Endodermal cell (in vitro differentiated cells): ENCODE results near the gene KCNK3. TPM values are rescaled to one million over a fixed set of nuclear protein-coding genes. Genes with fewer than 3 reads are reported as not detected.

Experiments
- DNase-seq: peaks from one replicate; pipeline ENCODE4 v3.0.0-alpha.2; 2017
- H3K27ac ChIP-seq: 2 replicates; pipeline ENCODE4 v1.5.1; 2013; ENCODE audit warnings: mild to moderate bottlenecking, low read depth, low read length, moderate library complexity
- H3K27me3 ChIP-seq: 2 replicates; pipeline ENCODE4 v1.6.1; 2013; ENCODE audit warnings: mild to moderate bottlenecking, low read length, moderate library complexity; ENCODE audit not compliant: insufficient read depth, control insufficient read depth, poor library complexity, severe bottlenecking
- H3K36me3 ChIP-seq: 2 replicates; pipeline ENCODE4 v1.7.0; 2013; ENCODE audit warnings: mild to moderate bottlenecking, low read length, moderate library complexity; ENCODE audit not compliant: control insufficient read depth, insufficient read depth
- H3K4me1 ChIP-seq: one replicate; pipeline ENCODE4 v1.7.0; 2013; ENCODE audit warnings: low read length; ENCODE audit not compliant: control insufficient read depth, insufficient read depth
- H3K4me3 ChIP-seq: 2 replicates; pipeline ENCODE4 v1.5.1; 2013; ENCODE audit warnings: mild to moderate bottlenecking, low read length, moderate library complexity
- H3K9ac ChIP-seq: 2 replicates; pipeline ENCODE4 v1.6.1; 2013; ENCODE audit warnings: mild to moderate bottlenecking, low read length, moderate library complexity; ENCODE audit not compliant: poor library complexity, severe bottlenecking; ENCODE audit errors: extremely low read depth
- H3K9me3 ChIP-seq: 2 replicates; pipeline ENCODE4 v1.6.1; 2013; ENCODE audit warnings: mild to moderate bottlenecking, low read length, moderate library complexity; ENCODE audit not compliant: control insufficient read depth
- H3K27ac Mint-ChIP-seq: 2 replicates; pipeline ENCODE4 v1.8.0; 2020; ENCODE audit warnings: mixed read lengths
- H3K27me3 Mint-ChIP-seq: 2 replicates; pipeline ENCODE4 v1.8.0; 2021; ENCODE audit warnings: mild to moderate bottlenecking, mixed read lengths; ENCODE audit not compliant: insufficient read depth
- H3K36me3 Mint-ChIP-seq: 2 replicates; pipeline ENCODE4 v1.8.0; 2020; ENCODE audit warnings: low read depth, mixed read lengths
- H3K4me1 Mint-ChIP-seq: 2 replicates; pipeline ENCODE4 v1.8.0; 2020; ENCODE audit warnings: mixed read lengths
- H3K4me3 Mint-ChIP-seq: 2 replicates; pipeline ENCODE4 v1.8.0; 2020; ENCODE audit warnings: mild to moderate bottlenecking, moderate library complexity, mixed read lengths
- H3K9me3 Mint-ChIP-seq: 2 replicates; pipeline ENCODE4 v1.8.0; 2020; ENCODE audit warnings: mild to moderate bottlenecking, mixed read lengths
- WGBS, 2 experiments: methylation state at CpG; one replicate each; pipeline versions ENCODE4 v1.1.5 to v1.1.7; 2013; ENCODE audit warnings: missing lambda C conversion rate in 2 of 2, mixed read lengths in 1 of 2; ENCODE audit not compliant: insufficient coverage in 1 of 2, insufficient read length in 1 of 2; 5-methylcytosine and 5-hydroxymethylcytosine counted together
- total RNA-seq, 2 donors: library from RNA; stranded (reverse); fragmentation: NEBNext Ultra II Directional in 1 of 2; extraction: Animal tissue kit (Norgen Biotek cat#: 25700) in 1 of 2; gene quantifications; 2 replicates in 1 of 2; 3 replicates in 1 of 2; pipeline ENCODE4 v1.2.1, GENCODE V29; 2021
- TF ChIP-seq, protein P1 (sequence below): fragments of 200-600 bp; sonication (generic); conservative IDR thresholded peaks from 2 replicates; pipeline ENCODE4 v1.5.0; 2021; ENCODE audit warnings: antibody characterized with exemption, mild to moderate bottlenecking

Gene KCNK3
- total RNA-seq, 2 donors from 2014 or later = not detected

GRCh38 chr2:26735883-26736588 is 43.5 kb downstream of the KCNK3 start:
- no peak for DNase-seq
- no peaks in the 10 kb centered on the region for H3K36me3 ChIP-seq
- no peak overlapping the region for H3K9ac ChIP-seq
- no peaks in the 10 kb centered on the region for H3K4me1 ChIP-seq
- Mint-ChIP-seq H3K27ac (no peak overlapping the region), H3K36me3 (no peaks in the 10 kb centered on the region), H3K27me3 (no peaks in the 10 kb centered on the region), H3K4me3 (no peak overlapping the region), H3K4me1 (peaks cover 7% of the 10 kb centered on the region), H3K9me3 (no peaks in the 10 kb centered on the region)
- H3K27me3 ChIP-seq = no peaks in the 10 kb centered on the region
- no peaks in the 10 kb centered on the region for H3K9me3 ChIP-seq
- no peak overlapping the region for H3K27ac ChIP-seq
- 89 to 90% methylated on average over 2 to 8 of the region's 8 CpGs for WGBS, 2 experiments
- no peak overlapping the region for H3K4me3 ChIP-seq
- TF ChIP-seq, protein P1, sequence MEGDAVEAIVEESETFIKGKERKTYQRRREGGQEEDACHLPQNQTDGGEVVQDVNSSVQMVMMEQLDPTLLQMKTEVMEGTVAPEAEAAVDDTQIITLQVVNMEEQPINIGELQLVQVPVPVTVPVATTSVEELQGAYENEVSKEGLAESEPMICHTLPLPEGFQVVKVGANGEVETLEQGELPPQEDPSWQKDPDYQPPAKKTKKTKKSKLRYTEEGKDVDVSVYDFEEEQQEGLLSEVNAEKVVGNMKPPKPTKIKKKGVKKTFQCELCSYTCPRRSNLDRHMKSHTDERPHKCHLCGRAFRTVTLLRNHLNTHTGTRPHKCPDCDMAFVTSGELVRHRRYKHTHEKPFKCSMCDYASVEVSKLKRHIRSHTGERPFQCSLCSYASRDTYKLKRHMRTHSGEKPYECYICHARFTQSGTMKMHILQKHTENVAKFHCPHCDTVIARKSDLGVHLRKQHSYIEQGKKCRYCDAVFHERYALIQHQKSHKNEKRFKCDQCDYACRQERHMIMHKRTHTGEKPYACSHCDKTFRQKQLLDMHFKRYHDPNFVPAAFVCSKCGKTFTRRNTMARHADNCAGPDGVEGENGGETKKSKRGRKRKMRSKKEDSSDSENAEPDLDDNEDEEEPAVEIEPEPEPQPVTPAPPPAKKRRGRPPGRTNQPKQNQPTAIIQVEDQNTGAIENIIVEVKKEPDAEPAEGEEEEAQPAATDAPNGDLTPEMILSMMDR = no peak

DNA sequence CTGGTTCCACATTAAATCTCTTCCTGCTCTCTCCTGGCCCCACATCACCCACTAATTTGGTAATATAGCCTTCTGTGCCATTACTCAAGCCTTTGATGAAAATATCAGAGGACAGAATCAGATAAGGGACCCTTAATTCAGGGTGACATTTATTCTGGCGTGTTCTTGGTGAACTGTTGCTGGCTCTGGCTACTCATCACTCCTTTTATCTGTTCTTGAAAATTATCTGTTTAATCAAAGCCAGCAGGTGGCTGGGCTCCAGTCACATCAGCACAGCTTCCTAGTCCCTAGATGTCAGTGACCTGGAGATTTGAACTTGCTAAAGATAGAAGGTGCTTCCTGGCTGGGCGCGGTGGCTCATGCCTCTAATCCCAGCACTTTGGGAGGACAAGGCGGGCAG is 44.7 kb downstream of the KCNK3 start:
- H3K4me1 ChIP-seq = no peaks in the 10 kb centered on the region
- DNase-seq = no peak
- H3K27me3 ChIP-seq = no peaks in the 10 kb centered on the region
- H3K36me3 Mint-ChIP-seq = no peaks in the 10 kb centered on the region
- 91 to 92% methylated on average over 4 of the region's 4 CpGs for WGBS, 2 experiments
- no peak overlapping the region for H3K27ac ChIP-seq
- H3K36me3 ChIP-seq = no peaks in the 10 kb centered on the region
- H3K9me3 ChIP-seq = no peaks in the 10 kb centered on the region
- TF ChIP-seq, protein P1 = no peak
- H3K27me3 Mint-ChIP-seq = no peaks in the 10 kb centered on the region
- no peak overlapping the region for H3K9ac ChIP-seq
- H3K9me3 Mint-ChIP-seq = no peaks in the 10 kb centered on the region
- no peak overlapping the region for H3K27ac Mint-ChIP-seq
- H3K4me3 Mint-ChIP-seq = no peak overlapping the region
- peaks cover 7% of the 10 kb centered on the region for H3K4me1 Mint-ChIP-seq
- no peak overlapping the region for H3K4me3 ChIP-seq

- DNase-seq = no peak
- no peak overlapping the region for H3K27ac ChIP-seq
- no peaks in the 10 kb centered on the region for H3K36me3 ChIP-seq
- no peaks in the 10 kb centered on the region for H3K27me3 Mint-ChIP-seq
- no peak overlapping the region for H3K27ac Mint-ChIP-seq
- no peak overlapping the region for H3K4me3 ChIP-seq
- no peak overlapping the region for H3K4me3 Mint-ChIP-seq
- H3K27me3 ChIP-seq = no peaks in the 10 kb centered on the region
- TF ChIP-seq, protein P1 = no peak
- no peaks in the 10 kb centered on the region for H3K9me3 ChIP-seq
- 95 to 100% methylated on average over 2 to 4 of the region's 4 CpGs for WGBS, 2 experiments
- H3K9me3 Mint-ChIP-seq = no peaks in the 10 kb centered on the region
- H3K9ac ChIP-seq = no peak overlapping the region
- no peaks in the 10 kb centered on the region for H3K4me1 ChIP-seq
- no peaks in the 10 kb centered on the region for H3K36me3 Mint-ChIP-seq
- peaks cover 7% of the 10 kb centered on the region for H3K4me1 Mint-ChIP-seq
Measured at GRCh38 chr2:26738481-26738880, 46.0 kb downstream of the KCNK3 start.
